GM21723 (cell line): ENCODE results near the gene DGCR8.
A peak's percentile ranks its signal among the peaks of the same experiment; 100 is the strongest.
"Not testable (repeated sequence)": the region's sequence is repeated elsewhere in the genome, so short reads cannot be mapped to it uniquely, and the experiment has no call there.

Source experiments
- ATAC-seq: cut with Tn5 transposase; IDR thresholded peaks from one replicate; pipeline ENCODE4 v1.9.1; 2021; ENCODE audit warnings: mild to moderate bottlenecking, moderate library complexity; ENCODE audit not compliant: unreplicated experiment

DGCR8 gene

GRCh38 chr22:20065896-20066616 lies 14.0 kb upstream of the DGCR8 start:
- ATAC-seq: no peak

- no peak for ATAC-seq
Observed at GRCh38 chr22:20066617-20067383, 13.2 kb upstream of the DGCR8 start.

GRCh38 chr22:20067384-20067682 lies 12.7 kb upstream of the DGCR8 start:
- not testable (repeated sequence) for ATAC-seq

- no peak for ATAC-seq
Observed at GRCh38 chr22:20068640-20069039, 11.4 kb upstream of the DGCR8 start.

GRCh38 chr22:20069331-20070042 lies 10.6 kb upstream of the DGCR8 start:
- no peak for ATAC-seq

- ATAC-seq: no peak
Observed at GRCh38 chr22:20071524-20071972, 8.5 kb upstream of the DGCR8 start.

GRCh38 chr22:20076627-20077172 lies 3.3 kb upstream of the DGCR8 start:
- no peak for ATAC-seq

- ATAC-seq: peak; percentile 65
Observed at GRCh38 chr22:20080445-20080775, 369 bp downstream of the DGCR8 start.

GRCh38 chr22:20080776-20081654 lies 974 bp downstream of the DGCR8 start:
- no peak for ATAC-seq

- ATAC-seq: no peak
Observed at GRCh38 chr22:20083157-20083890, 3.3 kb downstream of the DGCR8 start.

- no peak for ATAC-seq
Observed at GRCh38 chr22:20083891-20084546, 4.0 kb downstream of the DGCR8 start.

GRCh38 chr22:20084547-20085413 lies 4.7 kb downstream of the DGCR8 start:
- ATAC-seq: no peak

GRCh38 chr22:20085651-20086050 lies 5.6 kb downstream of the DGCR8 start:
- ATAC-seq: no peak

- no peak for ATAC-seq
Observed at GRCh38 chr22:20086101-20086599, 6.1 kb downstream of the DGCR8 start.

- no peak for ATAC-seq
Observed at GRCh38 chr22:20086763-20087162, 6.7 kb downstream of the DGCR8 start.

- ATAC-seq: no peak
Observed at GRCh38 chr22:20087319-20088262, 7.5 kb downstream of the DGCR8 start.

GRCh38 chr22:20088263-20088648 lies 8.2 kb downstream of the DGCR8 start:
- ATAC-seq: no peak
